Vagina (tissue), 2 donors: ENCODE data around the gene RAB9B.
"Not testable (repeated sequence)": the region's sequence is repeated elsewhere in the genome, so short reads cannot be mapped to it uniquely, and the experiment has no call there.

Experiments
- POLR2A ChIP-seq, 2 donors: fragments of 450-650 bp; IDR thresholded peaks; one replicate each; pipeline ENCODE4 v1.6.1; 2017; ENCODE audit warnings: antibody characterized with exemption in 2 of 2, mild to moderate bottlenecking in 2 of 2, moderate library complexity in 2 of 2
- POLR2AphosphoS5 ChIP-seq, 2 donors: sonication (generic); formaldehyde crosslinking; IDR thresholded peaks; one replicate each; pipeline ENCODE4 v1.9.0; 2017; ENCODE audit warnings: antibody characterized with exemption in 2 of 2, mild to moderate bottlenecking in 2 of 2, low read depth in 1 of 2; ENCODE audit not compliant: insufficient read depth in 1 of 2
- TF ChIP-seq, protein P1 (sequence below), 3 experiments: fragments of 450-650 bp in 2 of 3; fragments of 200-600 bp in 1 of 3; sonication (generic) in 1 of 3; IDR thresholded peaks; one replicate each; pipeline ENCODE4 v1.5.1; 2017 to 2019; ENCODE audit warnings: antibody characterized with exemption in 3 of 3, mild to moderate bottlenecking in 2 of 3, moderate library complexity in 2 of 3

DNA sequence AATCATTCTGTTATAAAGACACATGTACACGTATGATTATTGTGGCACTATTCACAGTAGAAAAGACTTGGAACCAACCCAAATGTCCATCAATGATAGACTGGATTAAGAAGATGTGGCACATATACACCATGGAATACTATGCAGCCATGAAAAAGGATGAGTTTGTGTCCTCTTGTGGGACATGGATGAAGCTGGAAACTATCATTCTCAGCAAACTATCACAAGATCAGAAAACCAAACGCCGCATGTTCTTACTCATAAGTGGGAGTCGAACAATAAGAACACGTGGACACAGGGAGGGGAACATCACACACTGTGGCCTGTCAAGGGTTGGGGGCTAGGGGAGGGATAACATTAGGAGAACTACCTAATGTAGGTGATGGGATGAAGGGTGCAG is 15.0 kb downstream of the RAB9B start:
- TF ChIP-seq, protein P1, sequence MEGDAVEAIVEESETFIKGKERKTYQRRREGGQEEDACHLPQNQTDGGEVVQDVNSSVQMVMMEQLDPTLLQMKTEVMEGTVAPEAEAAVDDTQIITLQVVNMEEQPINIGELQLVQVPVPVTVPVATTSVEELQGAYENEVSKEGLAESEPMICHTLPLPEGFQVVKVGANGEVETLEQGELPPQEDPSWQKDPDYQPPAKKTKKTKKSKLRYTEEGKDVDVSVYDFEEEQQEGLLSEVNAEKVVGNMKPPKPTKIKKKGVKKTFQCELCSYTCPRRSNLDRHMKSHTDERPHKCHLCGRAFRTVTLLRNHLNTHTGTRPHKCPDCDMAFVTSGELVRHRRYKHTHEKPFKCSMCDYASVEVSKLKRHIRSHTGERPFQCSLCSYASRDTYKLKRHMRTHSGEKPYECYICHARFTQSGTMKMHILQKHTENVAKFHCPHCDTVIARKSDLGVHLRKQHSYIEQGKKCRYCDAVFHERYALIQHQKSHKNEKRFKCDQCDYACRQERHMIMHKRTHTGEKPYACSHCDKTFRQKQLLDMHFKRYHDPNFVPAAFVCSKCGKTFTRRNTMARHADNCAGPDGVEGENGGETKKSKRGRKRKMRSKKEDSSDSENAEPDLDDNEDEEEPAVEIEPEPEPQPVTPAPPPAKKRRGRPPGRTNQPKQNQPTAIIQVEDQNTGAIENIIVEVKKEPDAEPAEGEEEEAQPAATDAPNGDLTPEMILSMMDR (IDR thresholded peaks at IDR 0.05), result not testable (repeated sequence)
- TF ChIP-seq POLR2A (IDR thresholded peaks at IDR 0.05); POLR2AphosphoS5 (IDR thresholded peaks at IDR 0.05; ENCODE audit: insufficient read depth in 1 of 2, low read depth in 1 of 2): not testable (repeated sequence)
